ENCODE data around the gene DKK3.

- TF ChIP-seq POLR2AphosphoS5 (IDR thresholded peaks at IDR 0.05; ENCODE audit: low read depth, low read length) (no peak), TAF1 (IDR thresholded peaks at IDR 0.05; ENCODE audit: low read depth, low read length) (no peak), POLR2A (IDR thresholded peaks at IDR 0.05; ENCODE audit: low read depth, low read length) (no peak), PAX5 (IDR thresholded peaks at IDR 0.05; ENCODE audit: insufficient read depth, low read length, severe bottlenecking) (no peak)
Measured at GRCh38 chr11:11978098-11978637, 30.3 kb downstream of the DKK3 start.
